Measurements from ENCODE around the gene ALG1. TPM values are rescaled to one million over a fixed set of nuclear protein-coding genes. Genes with fewer than 3 reads are reported as not detected.

The ALG1 gene
- total RNA-seq, 1 experiment from 2014 or later = 36.2 TPM

DNA sequence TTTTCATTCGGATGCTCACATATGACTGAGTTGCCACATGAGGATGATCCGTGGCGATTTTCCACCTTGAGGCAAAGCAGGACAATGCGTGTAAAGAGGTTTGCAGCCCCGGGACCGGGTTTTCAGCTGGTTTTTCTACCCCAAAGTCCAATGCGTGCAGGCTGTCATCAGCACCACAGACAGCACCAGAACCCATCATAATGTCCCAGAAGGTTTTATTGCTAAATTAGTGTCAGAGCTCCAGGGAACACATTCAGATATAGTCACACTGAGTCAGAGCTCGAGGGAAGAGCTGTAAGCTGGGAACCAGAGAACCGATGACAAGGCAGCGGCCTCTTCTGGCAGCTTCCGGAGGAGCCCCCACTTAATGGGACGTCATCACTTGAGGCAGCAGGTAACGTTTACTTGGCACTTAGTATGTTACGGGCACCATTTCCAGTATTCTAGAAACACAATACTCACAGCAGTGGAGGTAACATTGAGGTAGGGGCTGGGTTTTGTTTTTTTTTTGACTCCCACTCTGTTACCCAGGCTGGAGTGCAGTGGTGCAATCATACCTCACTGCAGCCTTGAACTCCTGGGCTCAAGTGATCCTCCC, 29.0 kb upstream of the ALG1 start:
- no CpG with 5 or more reads among the region's 14 CpGs for WGBS (ENCODE audit: extremely low coverage, insufficient read length, low lambda C conversion rate)
- Mint-ChIP-seq H3K4me1 (peaks cover 6 to 13% of the 10 kb centered on the region in 2 experiments; a peak in 3 of 4 replicates), H3K27ac (no peak overlapping the region; a peak in 1 of 7 replicates), H3K27me3 (ENCODE audit: low read depth) (peaks cover 6% of the 10 kb centered on the region), H3K4me3 (no peak overlapping the region), H3K36me3 (ENCODE audit: insufficient read depth in 1 of 3, low read depth in 3 of 3) (no peaks in the 10 kb centered on the region), H3K9me3 (no peaks in the 10 kb centered on the region)
- no peak overlapping the region for H3K4me2 ChIP-seq (ENCODE audit: insufficient read depth, insufficient read length, low read length)
- H3K18ac ChIP-seq (ENCODE audit: insufficient read length, low read depth, low read length) = no peak overlapping the region
- H4K91ac ChIP-seq (ENCODE audit: insufficient read length, low read depth, low read length) = no peak overlapping the region
- H2AK5ac ChIP-seq (ENCODE audit: insufficient read length, low read length) = no peak overlapping the region
- H2BK12ac ChIP-seq (ENCODE audit: insufficient read length, low read depth, low read length) = no peak overlapping the region
- H3T11ph ChIP-seq (ENCODE audit: low read length) = no peak overlapping the region
- no peak overlapping the region for H2BK15ac ChIP-seq (ENCODE audit: low read depth, low read length)
- H4K20me1 ChIP-seq (ENCODE audit: control insufficient read depth, insufficient read depth, insufficient read length) = no peaks in the 10 kb centered on the region
- no peaks in the 10 kb centered on the region for H3K23me2 ChIP-seq (ENCODE audit: insufficient read length, low read depth, low read length, poor library complexity, severe bottlenecking)
- TF ChIP-seq CTCF (conservative IDR thresholded peaks at IDR 0.05) = peak; percentile 60
- no peak for DNase-seq
- H2BK120ac ChIP-seq (ENCODE audit: low read depth, low read length, poor library complexity, severe bottlenecking) = no peak overlapping the region
- H3K4me1 ChIP-seq (ENCODE audit: insufficient read depth, low read length) = no peaks in the 10 kb centered on the region; the same call in 1 of the 2 replicates
- H3K4ac ChIP-seq (ENCODE audit: low read depth, low read length) = no peak overlapping the region
- H2BK5ac ChIP-seq (ENCODE audit: insufficient read length, low read length) = no peak overlapping the region
- H3K23ac ChIP-seq (ENCODE audit: insufficient read length, low read depth, low read length) = no peak overlapping the region
- no peak overlapping the region; the same call in 1 of the 2 replicates for H3K14ac ChIP-seq (ENCODE audit: insufficient read depth, low read length)
- H3K79me2 ChIP-seq (ENCODE audit: insufficient read depth, low read length) = no peaks in the 10 kb centered on the region
- no peaks in the 10 kb centered on the region for H3K27me3 ChIP-seq (ENCODE audit: insufficient read depth, low read length)
- no peaks in the 10 kb centered on the region for H3K9me3 ChIP-seq (ENCODE audit: control insufficient read depth, low read depth, low read length)
- H3K56ac ChIP-seq (ENCODE audit: insufficient read length, low read depth, low read length) = no peak overlapping the region
- no peak overlapping the region for H2AFZ ChIP-seq (ENCODE audit: low read length)
- H3K9ac ChIP-seq (ENCODE audit: extremely low read depth, insufficient read length, low read length) = no peak overlapping the region
- H4K5ac ChIP-seq (ENCODE audit: insufficient read length, low read depth, low read length) = no peak overlapping the region
- H4K8ac ChIP-seq (replicated peaks; ENCODE audit: insufficient read length, low read depth, low read length) = no peak overlapping the region
- no peak overlapping the region for H3K27ac ChIP-seq (ENCODE audit: insufficient read length, low read depth, low read length)
- no peaks in the 10 kb centered on the region for H3K79me1 ChIP-seq (ENCODE audit: insufficient read depth, low read depth, low read length, poor library complexity, severe bottlenecking)
- no peak overlapping the region for H2BK20ac ChIP-seq (ENCODE audit: low read depth, low read length, poor library complexity, severe bottlenecking)
